GM18520 (cell line): ENCODE results near the gene GARIN5B.
"Not testable (repeated sequence)": the region's sequence is repeated elsewhere in the genome, so short reads cannot be mapped to it uniquely, and the experiment has no call there.

ENCODE experiments used
- ATAC-seq: cut with Tn5 transposase; IDR thresholded peaks from one replicate; pipeline ENCODE4 v1.9.1; 2021; ENCODE audit not compliant: unreplicated experiment

Gene GARIN5B

DNA sequence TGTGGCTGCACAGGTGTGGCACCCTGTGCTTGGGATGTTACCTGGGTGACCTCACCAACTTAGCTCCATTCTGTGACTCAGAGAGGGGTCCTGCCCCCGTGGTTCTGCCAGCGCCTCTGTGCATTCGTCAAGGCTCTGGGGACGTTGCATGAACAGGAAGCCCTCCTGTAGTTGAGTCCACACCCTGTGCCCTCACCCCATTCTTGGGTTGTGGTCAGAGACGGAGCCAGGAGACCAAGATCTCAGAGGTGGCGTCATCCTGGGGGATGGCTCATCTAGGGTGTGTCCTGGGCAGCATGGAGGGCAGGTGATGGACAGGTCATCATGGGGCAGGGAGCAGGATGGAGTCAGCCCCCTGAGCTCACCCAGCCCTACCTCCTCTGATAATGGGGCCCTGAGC, 11.0 kb downstream of the GARIN5B start:
- no peak for ATAC-seq

DNA sequence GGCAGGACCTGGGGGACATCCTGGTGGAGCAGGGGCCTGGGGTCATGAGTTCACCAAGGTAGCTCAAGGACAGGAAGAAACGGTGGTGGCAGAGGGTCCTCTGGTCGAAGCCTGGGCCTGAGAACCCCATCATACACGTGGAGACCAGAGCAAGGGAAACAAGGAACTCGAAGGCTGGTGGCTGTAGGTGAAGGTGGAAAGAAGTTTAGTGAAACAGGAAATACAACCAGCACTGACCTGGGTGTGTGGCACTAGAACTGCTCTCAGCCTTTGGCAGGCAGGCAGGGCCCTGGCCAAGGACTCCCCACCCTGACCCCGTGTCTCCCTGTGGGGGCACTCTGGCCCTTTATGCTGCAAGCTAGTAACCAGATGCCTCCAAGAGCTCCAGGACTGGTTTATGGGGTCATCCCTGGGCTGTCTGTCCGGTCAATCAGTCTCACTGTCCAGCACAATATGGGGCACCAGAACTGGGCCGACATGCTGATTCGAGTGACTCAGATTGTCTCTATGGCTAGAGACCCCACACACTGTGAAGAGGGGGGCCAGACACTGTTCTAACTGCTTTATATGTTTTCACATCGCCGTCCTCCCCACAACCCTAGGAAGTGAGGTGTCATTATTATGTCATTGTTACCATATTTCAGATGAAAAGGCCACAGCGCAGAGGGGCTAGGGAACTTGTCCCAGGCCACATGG, 12.3 kb downstream of the GARIN5B start:
- ATAC-seq, result no peak

DNA sequence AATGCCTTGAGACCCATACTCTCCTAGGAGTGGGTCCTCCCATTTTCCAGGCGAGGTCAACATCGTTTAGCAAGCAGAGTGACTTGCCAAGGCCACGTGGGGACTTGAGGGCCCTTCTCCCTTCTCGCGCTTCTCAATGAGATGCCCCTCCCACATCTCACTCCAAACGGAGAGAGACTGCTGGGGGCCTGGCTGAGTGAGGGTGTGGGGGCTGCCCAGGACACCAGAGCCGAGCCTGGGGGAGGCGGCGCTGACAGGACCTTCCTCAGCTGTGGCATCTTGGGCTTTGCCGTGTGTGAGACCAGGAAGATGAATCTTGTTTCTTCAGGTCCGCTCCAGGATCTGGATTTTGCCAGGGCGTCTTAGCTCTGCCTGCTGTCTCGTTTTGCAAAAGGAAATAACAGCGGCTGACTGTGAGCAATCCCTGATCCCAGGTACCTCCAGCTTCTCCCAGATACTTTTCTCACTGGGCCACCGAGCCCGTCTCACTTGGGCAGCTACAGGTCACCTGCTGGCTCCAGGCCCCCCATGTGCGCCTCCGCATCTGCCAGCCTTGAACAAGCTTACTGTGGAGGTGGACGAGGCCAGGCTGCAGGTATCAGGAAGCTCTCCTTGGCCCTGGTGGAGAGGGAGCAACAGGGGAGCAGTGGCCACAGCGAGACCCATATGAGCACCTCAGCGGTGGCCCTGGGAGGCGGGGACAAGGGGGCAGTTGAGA, 14.6 kb downstream of the GARIN5B start:
- ATAC-seq, result no peak

DNA sequence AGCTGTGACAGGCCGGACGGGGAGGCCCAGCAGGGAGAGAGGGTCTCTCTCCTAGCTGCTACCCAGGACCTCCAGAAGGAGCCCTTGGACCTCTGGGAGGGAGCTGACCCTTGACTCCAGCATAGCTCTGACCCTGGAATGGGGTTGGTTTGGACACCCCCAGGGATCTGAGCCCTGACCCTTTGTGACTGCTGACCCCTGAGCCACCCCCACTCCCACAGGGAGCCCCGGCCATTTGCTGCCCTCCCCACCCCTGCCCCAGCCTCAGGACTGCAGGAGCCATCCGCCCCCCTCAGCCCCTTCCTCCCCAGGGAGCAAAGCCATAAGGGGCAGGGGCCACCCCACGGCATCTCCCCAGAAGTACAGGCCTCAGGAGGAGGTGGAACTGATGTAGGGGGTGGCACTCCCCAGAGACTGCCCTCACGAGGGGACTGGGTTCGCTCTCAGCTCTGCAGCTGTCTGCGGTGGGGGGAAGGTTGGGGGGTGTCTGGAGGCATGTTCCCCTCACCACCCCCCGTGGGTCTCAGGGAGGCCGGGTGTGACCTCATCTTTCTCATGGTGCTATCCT, 15.5 kb downstream of the GARIN5B start:
- ATAC-seq, result no peak

DNA sequence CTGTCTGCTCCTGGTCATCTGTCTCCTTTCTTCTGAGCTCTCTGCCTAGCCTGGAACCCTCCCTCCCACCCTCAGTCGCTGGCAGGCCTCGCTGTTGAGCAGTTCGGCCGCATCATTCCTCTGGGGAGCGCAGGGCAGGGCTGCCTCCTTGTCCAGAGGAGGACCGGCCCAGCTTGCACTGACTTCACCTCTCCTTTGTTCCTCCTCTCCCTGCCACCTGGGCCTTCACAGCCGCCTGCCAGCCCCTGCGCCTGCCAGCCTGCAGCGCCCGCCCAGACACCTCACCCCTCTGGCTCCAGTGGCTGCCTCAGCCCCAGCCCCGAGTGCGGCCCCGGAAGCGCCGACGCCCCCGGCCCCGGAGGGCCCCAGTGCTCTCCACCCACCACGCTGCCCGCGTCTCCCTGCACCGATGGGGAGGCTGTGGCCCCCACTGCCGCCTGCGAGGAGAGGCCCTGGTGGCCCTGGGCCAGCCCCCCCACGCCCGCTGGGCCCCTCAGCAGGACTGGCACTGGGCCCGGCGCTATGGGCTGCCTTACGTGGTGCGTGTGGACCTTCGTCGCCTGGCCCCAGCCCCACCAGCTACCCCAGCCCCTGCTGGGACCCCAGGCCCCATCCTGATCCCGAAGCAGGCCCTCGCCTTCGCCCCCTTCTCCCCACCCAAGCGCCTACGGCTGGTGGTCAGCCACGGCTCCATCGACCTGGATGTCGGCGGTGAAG, 16.2 kb downstream of the GARIN5B start:
- ATAC-seq, result no peak

DNA sequence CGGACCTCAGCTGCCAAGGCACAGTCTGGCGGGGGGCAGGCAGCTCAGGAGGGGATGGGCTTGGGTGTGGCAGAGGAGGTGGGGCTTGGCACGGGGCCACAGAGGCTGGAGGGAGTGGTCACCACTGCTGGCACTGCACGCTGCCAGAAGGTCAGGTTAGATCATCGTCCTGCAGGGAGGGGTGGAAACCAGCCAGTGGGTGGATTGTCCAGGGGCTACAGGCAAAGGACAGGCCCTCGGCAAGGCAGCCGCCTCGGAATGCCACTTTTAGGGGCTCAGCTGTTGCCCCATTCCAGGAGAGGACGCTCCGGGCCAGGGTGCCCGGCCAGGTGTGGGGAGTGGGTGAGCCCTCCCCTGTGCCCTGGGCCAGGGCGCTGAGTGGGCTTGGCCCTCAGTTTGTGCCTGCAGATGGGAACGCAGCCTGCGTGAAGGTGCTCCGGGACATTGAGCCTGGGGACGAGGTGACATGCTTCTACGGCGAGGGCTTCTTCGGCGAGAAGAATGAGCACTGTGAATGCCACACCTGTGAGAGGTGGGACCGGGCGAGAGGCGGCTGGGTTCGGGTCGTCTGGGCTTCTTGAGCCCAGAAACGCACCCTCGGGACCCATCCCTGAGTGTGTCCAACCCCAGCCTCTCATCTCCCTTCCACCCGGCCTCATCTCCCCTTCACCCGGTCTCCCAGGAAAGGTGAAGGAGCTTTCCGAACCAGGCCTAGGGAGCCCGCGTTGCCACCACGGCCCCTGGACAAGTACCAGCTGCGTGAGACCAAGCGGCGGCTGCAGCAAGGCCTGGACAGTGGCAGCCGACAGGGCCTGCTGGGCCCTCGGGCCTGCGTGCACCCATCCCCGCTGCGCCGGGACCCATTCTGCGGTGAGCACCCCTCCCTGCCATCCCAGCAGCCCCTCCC, 17.0 kb downstream of the GARIN5B start:
- no peak for ATAC-seq

DNA sequence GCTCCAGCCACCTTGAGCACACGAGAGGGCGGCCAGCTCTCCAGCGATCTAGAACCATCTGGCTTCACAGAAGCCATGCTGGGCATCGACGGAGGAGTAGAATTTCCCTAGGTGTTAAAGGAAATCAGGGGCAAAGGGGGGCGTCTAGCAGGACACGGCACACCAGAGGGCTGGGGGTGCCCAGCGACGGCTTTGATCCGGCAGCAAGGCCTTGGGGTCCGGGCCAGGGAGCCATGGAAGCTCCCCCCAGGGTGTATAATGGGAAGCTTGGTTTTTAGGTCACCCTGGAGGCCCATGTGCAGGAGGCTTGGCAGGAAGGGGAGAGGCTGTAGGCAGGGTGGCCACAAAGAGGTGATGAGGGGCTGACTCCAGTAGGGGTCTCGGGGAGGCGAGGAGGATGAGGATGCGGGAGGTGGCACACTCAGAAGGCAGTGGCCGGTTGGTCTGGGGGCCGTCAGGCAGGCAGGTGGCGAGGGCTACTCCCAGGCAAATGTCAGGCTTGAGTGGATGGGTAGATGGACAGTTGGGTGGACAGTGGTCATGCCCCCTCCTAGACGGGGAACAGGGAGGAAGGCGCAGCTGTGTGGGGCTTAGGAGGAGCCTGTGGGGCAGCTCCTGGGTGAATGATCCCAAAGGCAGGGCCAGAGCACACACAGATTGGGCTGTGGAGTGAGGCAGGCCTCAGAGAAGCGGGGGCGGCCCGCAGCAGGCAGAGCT, 17.8 kb downstream of the GARIN5B start:
- ATAC-seq, result no peak

DNA sequence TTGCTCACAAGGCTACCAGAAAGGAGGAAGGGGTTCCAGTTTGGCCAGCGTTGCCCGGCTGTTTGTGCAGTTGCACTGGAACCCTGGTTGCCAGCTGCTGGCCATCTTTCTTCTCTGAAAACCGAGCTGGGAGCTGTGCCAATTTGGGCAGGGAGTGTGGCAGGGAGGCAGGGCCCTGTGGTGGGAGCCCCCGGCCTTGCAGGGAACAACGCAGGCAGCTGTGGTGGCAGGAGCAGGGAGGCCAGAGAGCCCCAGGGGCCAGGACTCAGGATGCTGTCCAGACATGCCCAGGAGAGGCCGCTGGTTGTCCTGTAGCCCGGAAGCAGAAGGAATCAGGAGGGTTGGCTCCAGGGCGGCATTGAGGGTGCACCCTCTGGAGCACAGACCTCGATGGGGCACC, 18.6 kb downstream of the GARIN5B start:
- no peak for ATAC-seq

DNA sequence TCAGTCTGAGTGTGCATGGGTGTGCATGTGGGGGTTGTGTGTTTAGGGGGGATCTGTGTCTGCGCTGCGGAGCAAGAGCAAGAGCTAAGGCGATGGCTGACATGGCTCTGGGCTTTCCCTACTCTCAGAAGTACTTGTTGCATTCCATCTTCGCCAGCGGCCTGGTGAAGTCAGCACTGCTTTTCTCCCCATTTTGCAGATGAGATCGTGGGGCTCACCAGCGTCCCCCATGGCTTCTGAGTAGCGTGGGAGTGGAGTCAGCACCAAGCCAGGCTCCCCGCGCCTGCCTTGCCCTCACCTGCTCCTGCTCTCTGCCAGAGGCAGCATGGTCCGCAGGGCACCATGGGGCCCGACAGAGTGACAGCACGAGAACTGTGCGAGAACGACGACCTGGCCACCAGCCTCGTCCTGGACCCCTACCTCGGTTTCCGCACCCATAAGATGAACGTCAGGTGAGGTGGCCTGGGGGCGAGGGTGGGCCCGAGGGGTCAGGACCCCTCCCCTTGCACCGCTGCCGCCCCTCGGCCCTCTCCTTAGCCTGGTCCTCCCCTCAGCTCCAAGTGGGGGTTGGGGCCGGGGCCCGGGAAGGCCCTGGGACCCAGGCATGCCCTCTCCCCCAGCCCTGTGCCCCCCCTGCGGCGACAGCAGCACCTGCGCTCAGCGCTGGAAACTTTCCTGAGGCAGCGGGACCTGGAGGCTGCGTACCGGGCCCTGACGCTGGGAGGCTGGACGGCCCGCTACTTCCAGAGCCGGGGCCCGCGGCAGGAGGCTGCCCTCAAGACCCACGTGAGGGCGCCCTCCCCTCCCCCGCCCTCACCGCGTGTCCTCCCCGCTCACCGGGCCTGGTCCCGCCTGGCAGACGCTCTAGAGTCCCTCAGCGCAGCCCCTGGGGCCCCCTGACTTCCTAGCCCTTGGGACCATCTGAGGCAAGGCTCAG, 21.2 kb downstream of the GARIN5B start:
- no peak for ATAC-seq

DNA sequence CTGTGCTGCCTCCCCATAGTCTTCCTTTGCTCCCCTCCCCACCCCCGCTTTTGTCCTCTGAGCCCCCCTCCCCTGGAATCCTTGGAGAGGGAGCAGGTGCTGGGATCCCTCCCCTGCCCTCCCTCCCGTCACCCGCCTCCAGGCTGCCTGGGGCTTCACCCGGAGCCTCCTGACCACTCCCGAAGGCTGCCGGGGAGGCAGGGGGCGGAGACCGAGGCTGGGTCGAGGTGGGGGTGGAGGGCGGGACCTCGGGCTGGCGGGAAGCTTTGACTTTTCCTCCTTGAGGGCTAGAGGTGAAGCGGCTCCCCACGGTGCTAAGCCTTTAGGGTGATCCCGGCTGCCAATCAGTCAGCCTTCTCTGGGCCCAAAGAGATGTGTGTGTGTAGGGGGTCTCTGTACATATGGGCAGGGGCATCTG, 21.9 kb downstream of the GARIN5B start:
- no peak for ATAC-seq

DNA sequence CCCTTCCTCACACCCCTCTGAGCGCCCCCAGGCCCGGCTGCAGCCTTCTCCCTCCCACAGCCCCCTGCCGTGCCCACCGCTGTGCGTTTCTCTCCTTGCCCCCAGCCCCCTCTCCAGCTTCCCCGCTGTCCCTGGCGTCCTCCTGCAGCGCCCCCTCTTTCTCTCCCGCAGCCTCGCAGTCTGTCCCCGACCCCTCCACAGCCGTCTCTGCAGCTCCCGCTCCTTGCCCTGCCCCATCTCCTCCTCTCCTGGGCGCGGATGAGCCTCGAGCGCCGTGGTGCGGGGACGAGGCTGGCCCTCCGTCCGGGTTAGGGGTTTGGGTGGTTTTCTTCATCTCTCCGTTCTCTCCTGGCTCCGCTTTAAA, 22.3 kb downstream of the GARIN5B start:
- no peak for ATAC-seq

DNA sequence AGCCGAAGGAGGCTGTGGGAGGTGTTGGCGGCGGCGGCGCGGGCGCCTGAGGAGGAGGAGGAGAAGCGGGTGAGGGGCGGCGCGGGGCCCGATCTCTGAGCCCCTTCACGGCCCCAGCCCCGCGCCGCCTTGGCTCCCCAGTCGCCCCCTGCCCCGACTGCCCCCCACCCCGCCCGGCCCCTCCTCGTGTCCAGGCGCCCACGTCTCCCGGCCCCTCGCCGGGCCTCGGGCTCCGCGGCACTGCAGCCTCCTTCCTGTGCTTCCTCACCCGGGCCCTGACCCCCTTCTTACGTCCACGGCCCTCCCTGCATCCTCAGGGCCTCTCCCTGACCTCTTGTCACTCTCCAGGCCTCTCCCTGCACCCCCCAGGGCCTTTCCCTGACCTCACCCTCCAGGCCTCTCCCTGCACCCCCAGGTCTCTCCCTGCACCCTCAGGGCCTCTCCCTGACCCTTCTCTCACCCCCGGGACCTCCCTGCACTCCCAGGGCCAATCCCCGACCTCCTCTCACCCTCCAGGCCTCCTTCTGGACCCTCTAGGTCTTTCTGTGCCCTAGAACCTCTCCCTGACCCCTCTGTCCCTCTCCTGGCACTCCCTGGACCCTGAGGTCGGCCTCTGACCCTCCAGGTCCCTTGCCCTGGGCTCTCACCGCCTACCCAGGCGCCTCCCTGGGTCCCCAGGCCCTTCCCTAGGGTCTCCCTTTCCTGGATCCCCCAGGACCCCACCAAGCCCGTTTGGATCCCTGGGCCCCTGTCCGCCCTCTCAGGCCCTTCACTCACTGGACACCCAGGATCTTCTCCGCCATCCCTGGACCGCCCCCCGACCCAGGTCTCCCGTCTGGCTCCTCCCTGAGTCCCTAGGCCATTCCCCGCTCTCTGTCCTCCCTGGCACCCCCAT, 22.9 kb downstream of the GARIN5B start:
- no peak for ATAC-seq

DNA sequence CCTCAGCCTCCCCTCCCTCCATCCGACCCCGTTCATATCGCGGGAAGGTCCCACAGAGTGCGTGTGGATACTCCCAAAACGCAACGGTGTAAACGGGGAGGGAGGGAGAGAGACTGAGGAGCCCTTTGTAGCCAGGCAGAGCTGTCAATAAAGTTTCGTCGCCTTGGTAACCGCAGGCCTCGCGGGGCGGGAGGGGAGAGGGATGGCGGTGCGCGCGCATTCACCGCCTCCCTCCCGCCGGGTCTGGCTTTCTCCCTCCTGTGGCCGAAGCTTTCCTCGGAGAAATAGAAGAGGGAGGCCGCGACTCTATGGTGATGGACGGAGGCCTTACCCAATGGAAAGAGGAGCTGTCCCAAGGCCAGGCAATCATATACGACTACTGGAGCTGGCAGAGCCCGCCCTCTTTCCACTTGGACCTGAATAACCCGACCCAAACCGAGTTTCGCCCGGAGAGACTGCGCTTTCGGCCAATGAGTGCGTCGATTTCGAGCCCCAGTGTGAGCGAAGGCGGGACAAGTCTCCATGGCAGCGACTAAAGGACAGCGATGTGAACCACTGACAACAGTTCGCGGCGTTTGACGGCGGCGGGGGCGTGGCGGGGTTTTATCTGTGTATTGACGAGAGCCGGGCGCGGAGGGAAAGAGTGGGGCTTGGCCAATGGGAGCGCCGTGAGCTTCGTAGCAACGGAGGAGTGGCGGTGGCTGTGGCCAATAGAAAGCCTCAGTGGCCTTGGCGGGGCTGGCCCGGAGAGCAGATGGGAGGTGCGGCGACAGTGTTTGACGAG, 23.8 kb downstream of the GARIN5B start, which contains the start of gene KMT5C:
Gene KMT5C, plus strand, starts transcription at position 772 of the 784 bp plus-strand sequence. CDS start 2,061 bp downstream, outside the sequence.
- ATAC-seq, result peak; percentile 81

DNA sequence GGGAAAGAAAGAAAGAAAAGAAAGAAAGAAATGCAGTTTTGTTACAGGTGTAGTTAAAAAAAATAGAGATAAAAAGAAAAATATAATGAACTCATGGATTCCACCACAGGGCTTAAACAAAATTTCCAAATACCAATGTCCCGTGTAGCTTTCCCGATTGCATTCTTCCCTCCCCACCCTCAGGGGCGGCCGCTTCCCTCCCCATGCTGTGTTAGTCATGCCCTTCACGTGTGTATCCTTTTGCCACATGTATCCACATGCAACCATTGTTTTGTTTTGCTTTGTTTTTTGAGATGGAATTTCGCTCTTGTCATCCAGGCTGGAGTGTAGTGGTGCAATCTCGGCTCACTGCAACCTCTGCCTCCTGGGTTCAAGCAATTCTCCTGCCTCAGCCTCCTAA, 27.0 kb downstream of the GARIN5B start:
- no peak for ATAC-seq

DNA sequence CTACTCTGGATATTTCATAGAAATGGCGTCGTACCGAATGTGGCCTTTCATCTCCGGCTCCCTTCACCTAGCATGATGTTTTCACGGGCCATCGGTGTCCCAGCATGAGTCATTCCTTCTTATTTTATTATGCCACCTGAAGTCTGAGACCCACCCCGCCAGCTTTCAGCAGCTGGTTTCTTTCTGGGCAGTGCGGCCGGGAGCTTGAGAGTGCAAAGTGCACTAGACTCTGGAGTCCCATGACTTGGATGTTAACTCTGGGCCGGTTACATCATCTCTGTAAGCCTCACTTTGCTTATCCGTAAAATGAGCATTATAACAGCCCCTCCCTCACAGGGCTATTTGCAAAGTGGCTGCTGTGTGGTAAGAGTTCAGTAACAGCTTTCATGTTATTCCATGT, 29.2 kb downstream of the GARIN5B start:
- no peak for ATAC-seq

DNA sequence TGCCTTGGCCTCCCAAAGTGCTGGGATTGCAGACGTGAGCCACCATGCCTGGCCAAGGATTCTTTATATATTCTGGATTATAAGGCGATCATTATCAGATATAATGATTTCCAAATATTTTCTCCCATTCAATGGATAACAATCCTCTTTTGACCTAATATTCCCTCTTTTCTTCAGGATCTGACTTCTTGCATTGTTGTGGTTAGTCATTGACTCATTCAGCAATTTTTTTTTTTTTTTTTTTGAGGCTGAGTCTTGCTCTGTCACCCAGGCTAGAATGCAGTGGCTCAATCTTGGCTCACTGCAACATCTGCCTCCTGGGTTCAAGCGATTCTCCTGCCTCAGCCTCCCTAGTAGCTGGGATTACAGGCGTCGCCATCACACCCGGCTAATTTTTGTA, 33.3 kb downstream of the GARIN5B start:
- ATAC-seq, result not testable (repeated sequence)

DNA sequence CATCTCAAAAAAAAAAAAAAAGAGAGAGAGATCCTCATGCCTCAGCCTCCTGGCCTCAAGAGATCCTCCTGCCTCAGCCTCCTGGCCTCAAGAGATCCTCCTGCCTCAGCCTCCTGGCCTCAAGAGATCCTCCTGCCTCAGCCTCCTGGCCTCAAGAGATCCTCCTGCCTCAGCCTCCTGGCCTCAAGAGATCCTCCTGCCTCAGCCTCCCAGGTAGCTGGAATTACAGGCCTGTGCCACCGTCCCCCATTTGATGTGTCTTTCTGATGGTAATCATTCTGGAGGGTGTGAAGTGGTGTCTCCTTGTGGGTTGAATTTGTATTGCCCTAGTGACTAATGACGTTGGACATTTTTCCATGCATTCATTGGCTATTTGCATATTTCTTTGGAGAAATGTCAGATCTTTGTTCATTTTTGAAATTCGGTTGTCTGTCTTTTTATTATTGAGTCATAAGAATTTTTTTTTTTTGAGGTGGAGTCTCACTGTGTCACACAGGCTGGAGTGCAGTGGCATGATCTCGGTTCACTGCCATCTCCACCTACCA, 34.2 kb downstream of the GARIN5B start:
- not testable (repeated sequence) for ATAC-seq
